HepG2 (cell line): ENCODE measurements around the gene MAP2K7. TPM values are rescaled to one million over a fixed set of nuclear protein-coding genes. Genes with fewer than 3 reads are reported as not detected.

ENCODE experiments used
- ATAC-seq: fragments of 200-7000 bp; cut with Tn5 transposase; 3 replicates; pipeline ENCODE4 v1.9.1; 2020; ENCODE audit warnings: mild to moderate bottlenecking, moderate library complexity
- BruUV-seq: library from RNA; stranded (reverse); fragments of 400-500 nt; replicated peaks from 2 replicates; lab custom pipeline; 2021; lab: Mats Ljungman, UMichigan
- CTCF ChIA-PET: fragments of 300-600 bp; formaldehyde crosslinking; extraction: SDS; loops from one replicate; lab custom pipeline; 2021; ENCODE audit warnings: low total read pairs, inconsistent platforms, low intra/inter-chr PET ratio; lab: Yijun Ruan, JAX
- POLR2A ChIA-PET: fragments of 350-600 bp; sonication (Branson Sonifier 250); formaldehyde crosslinking; loops from one replicate; lab custom pipeline; 2020; ENCODE audit warnings: antibody characterized with exemption, inconsistent platforms; lab: Yijun Ruan, JAX
- DNase-seq: peaks from one replicate; pipeline ENCODE4 v3.0.0-alpha.2; 2015; ENCODE audit warnings: low spot score
- FAIRE-seq: peaks from 3 replicates; lab custom pipeline; 2011; peaks lifted over from hg19 to GRCh38; lab: Jason Lieb, UNC
- H2AFZ ChIP-seq: one replicate; pipeline ENCODE4 v1.6.1; 2011; ENCODE audit warnings: low read length, inconsistent platforms
- H3K27ac ChIP-seq: fragments of 300-600 bp; 3 replicates; pipeline ENCODE4 v1.8.0; 2011; ENCODE audit warnings: mixed run types, mild to moderate bottlenecking, mixed read lengths, low read length, inconsistent platforms; ENCODE audit not compliant: insufficient read depth; ENCODE audit errors: extremely low read length
- H3K27me3 ChIP-seq, 2 experiments: fragments of 200-600 bp in 1 of 2; 2 replicates in 1 of 2; 3 replicates in 1 of 2; pipeline versions ENCODE4 v1.6.0 to v1.8.0; 2011; ENCODE audit warnings: low read length in 2 of 2, mild to moderate bottlenecking in 2 of 2, moderate library complexity in 2 of 2, inconsistent platforms in 1 of 2; ENCODE audit not compliant: insufficient read depth in 2 of 2, control insufficient read depth in 1 of 2
- H3K36me3 ChIP-seq, 2 experiments: fragments of 200-600 bp in 1 of 2; replicated peaks in 1 of 2; 2 replicates in 1 of 2; 3 replicates in 1 of 2; pipeline versions ENCODE4 v1.5.1 to v1.8.0; 2011; ENCODE audit warnings: low read length in 2 of 2, inconsistent platforms in 1 of 2; ENCODE audit not compliant: insufficient read depth in 2 of 2, control insufficient read depth in 1 of 2
- H3K4me1 ChIP-seq: 2 replicates; pipeline ENCODE4 v1.5.1; 2012; ENCODE audit warnings: low read length, inconsistent platforms; ENCODE audit not compliant: insufficient read depth
- H3K4me2 ChIP-seq: 2 replicates; pipeline ENCODE4 v1.6.0; 2011; ENCODE audit warnings: low read depth, low read length, inconsistent platforms
- H3K4me3 ChIP-seq, 3 experiments: fragments of 200-600 bp in 1 of 3; sonication (generic), shearing (Covaris generic) in 1 of 3; replicated peaks in 1 of 3; 2 replicates each; pipeline ENCODE4 v1.5.1; 2011 to 2016; ENCODE audit warnings: low read length in 3 of 3, inconsistent platforms in 2 of 3, low read depth in 2 of 3, mild to moderate bottlenecking in 2 of 3, control low read depth in 1 of 3, mixed read lengths in 1 of 3; ENCODE audit not compliant: insufficient read depth in 1 of 3
- H3K79me2 ChIP-seq: one replicate; pipeline ENCODE4 v1.6.1; 2011; ENCODE audit warnings: low read length, inconsistent platforms; ENCODE audit not compliant: insufficient read depth
- H3K9ac ChIP-seq: 2 replicates; pipeline ENCODE4 v1.6.0; 2011; ENCODE audit warnings: mild to moderate bottlenecking, low read depth, low read length, inconsistent platforms; ENCODE audit not compliant: insufficient read depth
- H3K9me3 ChIP-seq: 2 replicates; pipeline ENCODE4 v1.5.1; 2012; ENCODE audit warnings: mild to moderate bottlenecking, low read length
- H4K20me1 ChIP-seq: 2 replicates; pipeline ENCODE4 v1.6.0; 2011; ENCODE audit warnings: inconsistent platforms, mild to moderate bottlenecking, low read length, moderate library complexity; ENCODE audit not compliant: insufficient read depth
- HES4 ChIP-seq: sonication (generic); formaldehyde crosslinking; IDR thresholded peaks from 2 replicates; pipeline ENCODE4 v1.9.0; 2021; ENCODE audit warnings: mild to moderate bottlenecking, missing genetic modification reagents, borderline replicate concordance
- KMT2A ChIP-seq: sonication (generic); formaldehyde crosslinking; IDR thresholded peaks from 2 replicates; pipeline ENCODE4 v1.4.0; 2020; ENCODE audit warnings: missing genetic modification reagents
- ZNF230 ChIP-seq: sonication (generic); formaldehyde crosslinking; IDR thresholded peaks from 2 replicates; pipeline ENCODE4 v1.4.0; 2020; ENCODE audit warnings: mild to moderate bottlenecking, missing genetic modification reagents
- WGBS: methylation state at CpG from one replicate; pipeline ENCODE4 v1.1.6; 2017; ENCODE audit warnings: low lambda C conversion rate; 5-methylcytosine and 5-hydroxymethylcytosine counted together
- in situ Hi-C: cut with HindIII; loops from 2 replicates; pipeline ENCODE4 v1.10.0; 2017; ENCODE audit warnings: low pct_unique_long_range_greater_than_20kb; ENCODE audit not compliant: extremely low pct_ligation_motif_present
- intact Hi-C: fragments of 100-400 bp; cut with micrococcal nuclease; formaldehyde crosslinking; loops from one replicate; pipeline ENCODE4 v1.10.0; 2022; ENCODE audit not compliant: unreplicated experiment
- polyA plus RNA-seq, 8 experiments: library from polyadenylated mRNA; depleted of rRNA in 3 of 8; stranded (reverse) in 7 of 8; unstranded in 1 of 8; fragments of >200 nt; fragmentation: Illumina TruSeq in 4 of 8; extraction: Trizol in 4 of 8; gene quantifications; 2 replicates each; pipeline versions ENCODE4 v1.2.1 to v1.2.3, GENCODE V29; 2011 to 2016; ENCODE audit warnings: low read depth in 4 of 8, missing spikeins in 1 of 8, mixed read lengths in 1 of 8; ENCODE audit not compliant: insufficient read depth in 1 of 8
- total RNA-seq, 5 experiments: library from RNA; depleted of rRNA; stranded (reverse); fragments of >200 nt; fragmentation: Illumina TruSeq; extraction: Trizol; gene quantifications; 2 replicates each; pipeline ENCODE4 v1.2.3, GENCODE V29; 2016; ENCODE audit warnings: low read depth in 1 of 5
- TF ChIP-seq, protein P1 (sequence below): sonication (generic); formaldehyde crosslinking; IDR thresholded peaks from 2 replicates; pipeline ENCODE4 v1.5.1; 2020; ENCODE audit warnings: mild to moderate bottlenecking, missing genetic modification reagents
- TF ChIP-seq, protein P2 (sequence below): sonication (generic); formaldehyde crosslinking; IDR thresholded peaks from 2 replicates; pipeline ENCODE4 v1.4.0; 2020; ENCODE audit warnings: missing genetic modification reagents, mild to moderate bottlenecking, borderline replicate concordance
- TF ChIP-seq, protein P3 (sequence below): sonication (generic); formaldehyde crosslinking; IDR thresholded peaks from 2 replicates; pipeline ENCODE4 v1.4.0; 2020; ENCODE audit warnings: mild to moderate bottlenecking, missing genetic modification reagents

Gene MAP2K7
- total and polyA plus RNA-seq, 2 of the 13 experiments (the other 11 are each of a cell fraction or from before 2014, with no cell fraction given): 9.0 to 10.8 TPM

DNA sequence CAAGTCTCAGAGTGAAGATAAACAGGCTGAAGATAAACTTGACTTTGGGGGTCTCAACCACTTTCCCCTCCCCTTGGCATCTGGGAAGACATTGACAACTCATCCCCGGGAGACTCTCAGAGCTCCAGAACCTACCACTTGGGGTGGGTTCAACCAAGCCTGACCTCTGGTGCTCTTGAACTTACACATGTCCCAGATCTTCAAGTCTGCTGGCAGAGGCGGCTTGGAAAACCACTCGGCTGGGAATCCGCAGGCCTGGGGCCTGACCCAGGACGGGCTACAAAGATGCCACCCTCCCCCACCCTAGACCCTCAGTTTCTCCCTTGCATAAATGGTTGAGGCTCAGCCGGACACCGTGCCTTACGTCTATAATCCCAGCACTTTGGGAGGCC, 14.9 kb upstream of the MAP2K7 start:
- H4K20me1 ChIP-seq: no peaks in the 10 kb centered on the region
- intact Hi-C loops: no loop called here
- TF ChIP-seq HES4 (CRISPR knock-in tag): 0 out of 2 replicates have a peak, but pooled peaks have one; percentile 0
- TF ChIP-seq, protein P1, sequence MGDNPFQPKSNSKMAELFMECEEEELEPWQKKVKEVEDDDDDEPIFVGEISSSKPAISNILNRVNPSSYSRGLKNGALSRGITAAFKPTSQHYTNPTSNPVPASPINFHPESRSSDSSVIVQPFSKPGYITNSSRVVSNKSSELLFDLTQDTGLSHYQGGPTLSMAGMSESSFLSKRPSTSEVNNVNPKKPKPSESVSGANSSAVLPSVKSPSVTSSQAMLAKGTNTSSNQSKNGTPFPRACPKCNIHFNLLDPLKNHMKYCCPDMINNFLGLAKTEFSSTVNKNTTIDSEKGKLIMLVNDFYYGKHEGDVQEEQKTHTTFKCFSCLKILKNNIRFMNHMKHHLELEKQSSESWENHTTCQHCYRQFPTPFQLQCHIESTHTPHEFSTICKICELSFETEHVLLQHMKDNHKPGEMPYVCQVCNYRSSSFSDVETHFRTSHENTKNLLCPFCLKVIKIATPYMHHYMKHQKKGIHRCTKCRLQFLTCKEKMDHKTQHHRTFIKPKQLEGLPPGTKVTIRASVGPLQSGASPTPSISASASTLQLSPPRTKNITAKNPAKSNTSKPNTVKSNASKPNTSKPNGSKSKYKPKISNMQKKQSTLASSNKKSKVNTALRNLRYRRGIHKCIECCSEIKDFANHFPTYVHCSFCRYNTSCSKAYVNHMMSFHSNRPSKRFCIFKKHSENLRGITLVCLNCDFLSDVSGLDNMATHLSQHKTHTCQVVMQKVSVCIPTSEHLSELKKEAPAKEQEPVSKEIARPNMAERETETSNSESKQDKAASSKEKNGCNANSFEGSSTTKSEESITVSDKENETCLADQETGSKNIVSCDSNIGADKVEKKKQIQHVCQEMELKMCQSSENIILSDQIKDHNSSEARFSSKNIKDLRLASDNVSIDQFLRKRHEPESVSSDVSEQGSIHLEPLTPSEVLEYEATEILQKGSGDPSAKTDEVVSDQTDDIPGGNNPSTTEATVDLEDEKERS (CRISPR knock-in tag): 0 out of 2 replicates have a peak, but pooled peaks have one; percentile 17
- TF ChIP-seq, protein P2, sequence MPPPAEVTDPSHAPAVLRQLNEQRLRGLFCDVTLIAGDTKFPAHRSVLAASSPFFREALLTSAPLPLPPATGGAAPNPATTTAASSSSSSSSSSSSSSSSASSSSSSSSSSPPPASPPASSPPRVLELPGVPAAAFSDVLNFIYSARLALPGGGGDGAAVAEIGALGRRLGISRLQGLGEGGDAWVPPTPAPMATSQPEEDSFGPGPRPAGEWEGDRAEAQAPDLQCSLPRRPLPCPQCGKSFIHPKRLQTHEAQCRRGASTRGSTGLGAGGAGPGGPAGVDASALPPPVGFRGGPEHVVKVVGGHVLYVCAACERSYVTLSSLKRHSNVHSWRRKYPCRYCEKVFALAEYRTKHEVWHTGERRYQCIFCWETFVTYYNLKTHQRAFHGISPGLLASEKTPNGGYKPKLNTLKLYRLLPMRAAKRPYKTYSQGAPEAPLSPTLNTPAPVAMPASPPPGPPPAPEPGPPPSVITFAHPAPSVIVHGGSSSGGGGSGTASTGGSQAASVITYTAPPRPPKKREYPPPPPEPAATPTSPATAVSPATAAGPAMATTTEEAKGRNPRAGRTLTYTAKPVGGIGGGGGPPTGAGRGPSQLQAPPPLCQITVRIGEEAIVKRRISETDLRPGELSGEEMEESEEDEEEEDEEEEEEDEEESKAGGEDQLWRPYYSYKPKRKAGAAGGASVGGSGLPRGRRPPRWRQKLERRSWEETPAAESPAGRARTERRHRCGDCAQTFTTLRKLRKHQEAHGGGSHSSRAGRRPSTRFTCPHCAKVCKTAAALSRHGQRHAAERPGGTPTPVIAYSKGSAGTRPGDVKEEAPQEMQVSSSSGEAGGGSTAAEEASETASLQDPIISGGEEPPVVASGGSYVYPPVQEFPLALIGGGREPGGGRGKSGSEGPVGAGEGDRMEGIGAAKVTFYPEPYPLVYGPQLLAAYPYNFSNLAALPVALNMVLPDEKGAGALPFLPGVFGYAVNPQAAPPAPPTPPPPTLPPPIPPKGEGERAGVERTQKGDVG (CRISPR knock-in tag): no peak
- TF ChIP-seq ZNF230: 0 out of 2 replicates have a peak, but pooled peaks have one; percentile 5
- TF ChIP-seq, protein P3, sequence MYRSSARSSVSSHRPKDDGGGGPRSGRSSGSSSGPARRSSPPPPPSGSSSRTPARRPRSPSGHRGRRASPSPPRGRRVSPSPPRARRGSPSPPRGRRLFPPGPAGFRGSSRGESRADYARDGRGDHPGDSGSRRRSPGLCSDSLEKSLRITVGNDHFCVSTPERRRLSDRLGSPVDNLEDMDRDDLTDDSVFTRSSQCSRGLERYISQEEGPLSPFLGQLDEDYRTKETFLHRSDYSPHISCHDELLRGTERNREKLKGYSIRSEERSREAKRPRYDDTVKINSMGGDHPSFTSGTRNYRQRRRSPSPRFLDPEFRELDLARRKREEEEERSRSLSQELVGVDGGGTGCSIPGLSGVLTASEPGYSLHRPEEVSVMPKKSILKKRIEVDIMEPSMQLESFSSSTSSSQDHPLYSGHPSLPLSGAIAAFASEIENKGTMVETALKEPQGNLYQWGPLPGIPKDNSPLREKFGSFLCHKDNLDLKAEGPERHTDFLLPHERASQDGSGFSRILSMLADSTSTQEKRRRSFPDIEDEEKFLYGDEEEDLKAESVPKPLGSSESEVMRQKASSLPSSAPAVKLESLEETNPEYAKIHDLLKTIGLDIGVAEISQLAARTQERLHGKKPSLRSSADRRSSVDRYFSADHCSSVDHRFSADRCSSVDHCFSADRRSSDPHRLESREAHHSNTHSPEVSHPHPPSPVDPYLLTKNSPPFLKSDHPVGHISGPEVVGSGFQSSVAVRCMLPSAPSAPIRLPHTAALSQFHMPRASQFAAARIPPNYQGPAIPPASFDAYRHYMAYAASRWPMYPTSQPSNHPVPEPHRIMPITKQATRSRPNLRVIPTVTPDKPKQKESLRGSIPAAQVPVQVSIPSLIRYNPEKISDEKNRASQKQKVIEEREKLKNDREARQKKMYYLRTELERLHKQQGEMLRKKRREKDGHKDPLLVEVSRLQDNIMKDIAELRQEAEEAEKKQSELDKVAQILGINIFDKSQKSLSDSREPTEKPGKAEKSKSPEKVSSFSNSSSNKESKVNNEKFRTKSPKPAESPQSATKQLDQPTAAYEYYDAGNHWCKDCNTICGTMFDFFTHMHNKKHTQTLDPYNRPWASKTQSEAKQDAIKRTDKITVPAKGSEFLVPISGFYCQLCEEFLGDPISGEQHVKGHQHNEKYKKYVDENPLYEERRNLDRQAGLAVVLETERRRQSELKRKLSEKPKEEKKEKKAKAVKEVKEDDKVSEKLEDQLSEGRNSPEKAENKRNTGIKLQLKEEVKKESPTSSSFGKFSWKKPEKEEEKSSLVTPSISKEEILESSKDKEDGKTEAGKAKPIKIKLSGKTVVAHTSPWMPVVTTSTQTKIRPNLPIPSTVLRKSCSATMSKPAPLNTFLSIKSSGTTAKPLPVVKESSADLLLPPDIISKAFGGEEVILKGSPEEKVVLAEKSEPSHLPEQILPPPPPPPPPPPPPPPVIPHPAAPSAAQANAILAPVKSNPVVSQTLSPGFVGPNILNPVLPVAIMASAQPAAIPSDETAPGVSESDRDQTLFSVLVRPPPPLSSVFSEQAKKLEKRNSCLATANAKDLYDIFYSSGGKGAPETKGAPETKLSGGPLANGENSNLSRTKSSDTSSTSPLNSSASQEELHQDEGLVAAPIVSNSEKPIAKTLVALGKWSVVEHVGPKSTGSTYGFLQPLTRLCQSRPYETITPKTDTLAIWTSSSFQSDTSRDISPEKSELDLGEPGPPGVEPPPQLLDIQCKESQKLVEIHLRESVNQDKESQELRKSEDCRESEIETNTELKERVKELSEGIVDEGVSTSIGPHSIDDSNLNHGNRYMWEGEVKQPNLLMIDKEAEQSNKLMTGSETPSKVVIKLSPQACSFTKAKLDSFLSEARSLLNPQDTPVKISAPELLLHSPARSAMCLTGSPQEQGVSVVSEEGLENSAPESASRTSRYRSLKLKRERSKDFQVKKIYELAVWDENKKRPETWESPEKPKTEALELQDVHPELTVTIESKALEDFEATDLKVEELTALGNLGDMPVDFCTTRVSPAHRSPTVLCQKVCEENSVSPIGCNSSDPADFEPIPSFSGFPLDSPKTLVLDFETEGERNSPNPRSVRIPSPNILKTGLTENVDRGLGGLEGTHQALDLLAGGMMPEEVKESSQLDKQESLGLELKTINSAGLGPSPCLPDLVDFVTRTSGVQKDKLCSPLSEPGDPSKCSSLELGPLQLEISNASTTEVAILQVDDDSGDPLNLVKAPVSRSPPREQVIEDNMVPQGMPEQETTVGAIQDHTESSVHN (CRISPR knock-in tag): no peak
- TF ChIP-seq KMT2A: 0 out of 2 replicates have a peak, but pooled peaks have one; percentile 11
- TF ChIP-seq, all 625 proteins: peak for 4
- Histone ChIP-seq H2AFZ (no peak overlapping the region), H3K27ac (peak overlapping the region; percentile 58), H3K36me3 (no peaks in the 10 kb centered on the region), H3K9me3 (no peaks in the 10 kb centered on the region), H3K79me2 (peaks cover 7% of the 10 kb centered on the region), H3K4me2 (peak overlapping the region; percentile 88), H3K9ac (peak overlapping the region; percentile 86), H3K4me1 (peaks cover 71% of the 10 kb centered on the region), H3K27me3 (no peaks in the 10 kb centered on the region), H3K4me3 (peak overlapping the region; percentile 82 to 93 (median 90))
- ChIA-PET CTCF (no interaction called here), POLR2A (interaction anchor here (0.8 to 8.1 kb wide), 8 partner anchors 9 to 58 kb away, joined by 4 to 75 read pairs (median 25); partner anchors contain the start of genes MAP2K7, PRR36 and SNAPC2)
- BruUV-seq: TSS peak; percentile 93
- in situ Hi-C loops: no loop called here
- no peak for DNase-seq
- no peak for FAIRE-seq
- WGBS: 23% methylated on average over 6 of the region's 8 CpGs
- ATAC-seq: no peak
